ENCODE data around the gene OPN4. TPM values are rescaled to one million over a fixed set of nuclear protein-coding genes. Genes with fewer than 3 reads are reported as not detected.

OPN4 gene
- total RNA-seq, 1 donor from 2014 or later = not detected

- Histone ChIP-seq H3K79me2 (ENCODE audit: low read depth) (no peaks in the 10 kb centered on the region), H2AFZ (replicated peaks) (no peak overlapping the region), H3K9me3 (ENCODE audit: low read depth) (no peaks in the 10 kb centered on the region), H3K9ac (no peak overlapping the region), H3K4me3 (no peak overlapping the region), H4K20me1 (ENCODE audit: low read depth) (no peaks in the 10 kb centered on the region), H3K4me1 (no peaks in the 10 kb centered on the region), H3K27ac (no peak overlapping the region), H3K27me3 (no peaks in the 10 kb centered on the region), H3K36me3 (no peaks in the 10 kb centered on the region), H3K4me2 (no peak overlapping the region), H3F3A (ENCODE audit: low read depth) (no peaks in the 10 kb centered on the region)
- Mint-ChIP-seq H3K27me3 (ENCODE audit: insufficient read depth, low read depth) (peaks cover 6% of the 10 kb centered on the region), H3K4me3 (no peak overlapping the region), H3K4me1 (peaks cover 8% of the 10 kb centered on the region), H3K27ac (no peak overlapping the region), H3K9me3 (no peaks in the 10 kb centered on the region), H3K36me3 (no peaks in the 10 kb centered on the region)
- DNase-seq (ENCODE audit: low spot score) = no peak
- TF ChIP-seq, protein P1, sequence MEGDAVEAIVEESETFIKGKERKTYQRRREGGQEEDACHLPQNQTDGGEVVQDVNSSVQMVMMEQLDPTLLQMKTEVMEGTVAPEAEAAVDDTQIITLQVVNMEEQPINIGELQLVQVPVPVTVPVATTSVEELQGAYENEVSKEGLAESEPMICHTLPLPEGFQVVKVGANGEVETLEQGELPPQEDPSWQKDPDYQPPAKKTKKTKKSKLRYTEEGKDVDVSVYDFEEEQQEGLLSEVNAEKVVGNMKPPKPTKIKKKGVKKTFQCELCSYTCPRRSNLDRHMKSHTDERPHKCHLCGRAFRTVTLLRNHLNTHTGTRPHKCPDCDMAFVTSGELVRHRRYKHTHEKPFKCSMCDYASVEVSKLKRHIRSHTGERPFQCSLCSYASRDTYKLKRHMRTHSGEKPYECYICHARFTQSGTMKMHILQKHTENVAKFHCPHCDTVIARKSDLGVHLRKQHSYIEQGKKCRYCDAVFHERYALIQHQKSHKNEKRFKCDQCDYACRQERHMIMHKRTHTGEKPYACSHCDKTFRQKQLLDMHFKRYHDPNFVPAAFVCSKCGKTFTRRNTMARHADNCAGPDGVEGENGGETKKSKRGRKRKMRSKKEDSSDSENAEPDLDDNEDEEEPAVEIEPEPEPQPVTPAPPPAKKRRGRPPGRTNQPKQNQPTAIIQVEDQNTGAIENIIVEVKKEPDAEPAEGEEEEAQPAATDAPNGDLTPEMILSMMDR (IDR thresholded peaks at IDR 0.05) = no peak
Observed at GRCh38 chr10:86646933-86647332, 7.4 kb upstream of the OPN4 start.

DNA sequence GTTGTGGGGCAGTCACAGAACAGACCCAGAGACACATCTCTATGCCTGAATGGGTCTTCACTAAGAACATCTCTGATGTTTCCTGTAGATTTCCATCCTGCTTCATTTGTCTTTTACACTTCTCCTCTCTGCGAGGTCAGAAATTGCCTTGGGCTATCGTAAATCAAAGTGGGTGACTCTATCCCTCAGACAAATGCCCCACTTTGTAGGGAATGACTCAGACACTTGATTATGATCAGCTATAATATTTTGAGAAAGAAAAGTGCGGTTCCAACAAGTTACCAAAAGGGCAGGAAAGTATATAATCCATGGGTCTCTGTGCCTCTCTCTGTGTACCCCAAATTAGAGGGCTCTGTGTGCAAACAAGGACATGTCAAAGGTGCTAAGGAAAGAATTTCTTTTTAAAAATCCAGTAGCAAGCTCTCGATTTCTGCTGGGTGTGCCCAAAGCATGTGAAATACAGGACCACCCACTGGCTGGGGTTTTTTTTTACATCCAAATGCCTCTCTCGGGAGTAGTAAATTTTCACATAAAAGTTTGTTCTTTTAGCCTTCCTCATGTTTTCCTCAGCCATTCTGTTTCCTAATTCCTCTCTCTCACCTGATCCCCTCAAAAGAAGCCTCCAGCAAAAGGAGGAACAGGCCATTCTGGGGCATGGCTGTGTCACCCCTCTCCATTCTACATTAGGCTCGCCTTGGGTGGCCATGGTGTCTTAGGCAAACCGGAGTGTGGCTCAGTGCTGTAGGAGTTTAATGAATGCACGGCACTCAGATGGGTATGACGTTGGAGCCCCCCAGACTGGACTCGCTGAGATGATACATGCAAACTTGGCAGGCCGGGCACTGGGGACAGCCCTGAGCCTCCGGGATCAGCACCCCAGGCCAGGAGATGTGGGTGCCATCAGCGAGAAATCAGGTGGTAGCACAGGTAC lies 6.3 kb upstream of the OPN4 start:
- peaks cover 11% of the 10 kb centered on the region for H3K4me1 Mint-ChIP-seq
- no peaks in the 10 kb centered on the region for H4K20me1 ChIP-seq (ENCODE audit: low read depth)
- TF ChIP-seq EZH2phosphoT487 (IDR thresholded peaks at IDR 0.05) = no peak
- TF ChIP-seq EZH2 (IDR thresholded peaks at IDR 0.05) = no peak
- TF ChIP-seq, protein P1 (IDR thresholded peaks at IDR 0.05) = no peak
- peaks cover 7% of the 10 kb centered on the region for H3K27me3 Mint-ChIP-seq (ENCODE audit: insufficient read depth, low read depth)
- no peak overlapping the region for H3K9ac ChIP-seq
- no peaks in the 10 kb centered on the region for H3K79me2 ChIP-seq (ENCODE audit: low read depth)
- no peaks in the 10 kb centered on the region for H3F3A ChIP-seq (ENCODE audit: low read depth)
- no peaks in the 10 kb centered on the region for H3K9me3 Mint-ChIP-seq
- H3K36me3 Mint-ChIP-seq = no peaks in the 10 kb centered on the region
- H3K4me1 ChIP-seq = peaks cover 10% of the 10 kb centered on the region
- H3K4me2 ChIP-seq = no peak overlapping the region
- H3K4me3 ChIP-seq = no peak overlapping the region
- DNase-seq (ENCODE audit: low spot score) = no peak
- no peak overlapping the region for H3K4me3 Mint-ChIP-seq
- H3K27ac ChIP-seq = no peak overlapping the region
- no peak overlapping the region for H3K27ac Mint-ChIP-seq
- H3K9me3 ChIP-seq (ENCODE audit: low read depth) = no peaks in the 10 kb centered on the region
- H3K27me3 ChIP-seq = no peaks in the 10 kb centered on the region
- H3K36me3 ChIP-seq = no peaks in the 10 kb centered on the region
- H2AFZ ChIP-seq (replicated peaks) = no peak overlapping the region

- no peak for TF ChIP-seq EZH2 (IDR thresholded peaks at IDR 0.05)
- no peak for DNase-seq (ENCODE audit: low spot score)
- Histone ChIP-seq H3F3A (ENCODE audit: low read depth) (no peaks in the 10 kb centered on the region), H3K36me3 (no peaks in the 10 kb centered on the region), H4K20me1 (ENCODE audit: low read depth) (no peaks in the 10 kb centered on the region), H3K4me2 (no peak overlapping the region), H3K27ac (no peak overlapping the region), H3K9me3 (ENCODE audit: low read depth) (no peaks in the 10 kb centered on the region), H3K9ac (no peak overlapping the region), H2AFZ (replicated peaks) (no peak overlapping the region), H3K27me3 (no peaks in the 10 kb centered on the region), H3K4me1 (peaks cover 10% of the 10 kb centered on the region), H3K79me2 (ENCODE audit: low read depth) (no peaks in the 10 kb centered on the region), H3K4me3 (no peak overlapping the region)
- Mint-ChIP-seq H3K4me3 (no peak overlapping the region), H3K9me3 (no peaks in the 10 kb centered on the region), H3K27me3 (ENCODE audit: insufficient read depth, low read depth) (peaks cover 7% of the 10 kb centered on the region), H3K4me1 (peaks cover 11% of the 10 kb centered on the region), H3K36me3 (no peaks in the 10 kb centered on the region), H3K27ac (no peak overlapping the region)
Observed at GRCh38 chr10:86648704-86649427, 5.5 kb upstream of the OPN4 start.
